Bronchial epithelial cell (primary cell): Measurements from ENCODE around the gene ADTRP. TPM values are rescaled to one million over a fixed set of nuclear protein-coding genes. Genes with fewer than 3 reads are reported as not detected.

Source experiments
- DNase-seq: peaks from one replicate; pipeline ENCODE4 v3.0.0-alpha.2; 2010; ENCODE audit warnings: low read depth
- FAIRE-seq: peaks from 2 replicates; lab custom pipeline; 2011; peaks lifted over from hg19 to GRCh38; lab: Jason Lieb, UNC
- H3K27me3 ChIP-seq: 2 replicates; pipeline ENCODE4 v1.5.1; 2011; ENCODE audit warnings: low read length; ENCODE audit not compliant: control insufficient read depth, insufficient read depth
- H3K36me3 ChIP-seq: 2 replicates; pipeline ENCODE4 v1.5.1; 2011; ENCODE audit warnings: low read length; ENCODE audit not compliant: control insufficient read depth, insufficient read depth
- H3K4me3 ChIP-seq: 2 replicates; pipeline ENCODE4 v1.5.1; 2011; ENCODE audit warnings: mild to moderate bottlenecking, low read depth, low read length, control low read depth
- CTCF ChIP-seq: IDR thresholded peaks from 2 replicates; pipeline ENCODE4 v1.5.1; 2011; ENCODE audit warnings: mild to moderate bottlenecking, moderate library complexity, low read length, control low read depth, inconsistent platforms; ENCODE audit not compliant: insufficient read depth, severe bottlenecking
- total RNA-seq: library from RNA; depleted of rRNA; stranded (reverse); fragments of >200 nt; gene quantifications from 2 replicates; pipeline ENCODE4 v1.2.1, GENCODE V29; 2014

Gene ADTRP
- total RNA-seq, 1 donor from 2014 or later: 17.6 TPM

GRCh38 chr6:11705069-11705468 lies 73.5 kb downstream of the ADTRP start:
- Histone ChIP-seq H3K36me3 (no peaks in the 10 kb centered on the region), H3K27me3 (no peaks in the 10 kb centered on the region), H3K4me3 (no peak overlapping the region)
- no peak for DNase-seq
- no peak for TF ChIP-seq CTCF
- no peak for FAIRE-seq

GRCh38 chr6:11703725-11704124 lies 74.9 kb downstream of the ADTRP start:
- no peak for TF ChIP-seq CTCF
- DNase-seq: no peak
- no peaks in the 10 kb centered on the region for H3K36me3 ChIP-seq
- FAIRE-seq: peak; percentile 13
- H3K27me3 ChIP-seq: no peaks in the 10 kb centered on the region
- no peak overlapping the region for H3K4me3 ChIP-seq

GRCh38 chr6:11702500-11703130 lies 76.0 kb downstream of the ADTRP start:
- DNase-seq: peak; percentile 85
- TF ChIP-seq CTCF: no peak
- Histone ChIP-seq H3K27me3 (no peaks in the 10 kb centered on the region), H3K4me3 (no peak overlapping the region), H3K36me3 (no peaks in the 10 kb centered on the region)
- FAIRE-seq: no peak

- Histone ChIP-seq H3K36me3 (no peaks in the 10 kb centered on the region), H3K27me3 (no peaks in the 10 kb centered on the region), H3K4me3 (no peak overlapping the region)
- TF ChIP-seq CTCF: no peak
- DNase-seq (no peak), FAIRE-seq (no peak)
Measured at GRCh38 chr6:11702089-11702488, 76.5 kb downstream of the ADTRP start.

DNA sequence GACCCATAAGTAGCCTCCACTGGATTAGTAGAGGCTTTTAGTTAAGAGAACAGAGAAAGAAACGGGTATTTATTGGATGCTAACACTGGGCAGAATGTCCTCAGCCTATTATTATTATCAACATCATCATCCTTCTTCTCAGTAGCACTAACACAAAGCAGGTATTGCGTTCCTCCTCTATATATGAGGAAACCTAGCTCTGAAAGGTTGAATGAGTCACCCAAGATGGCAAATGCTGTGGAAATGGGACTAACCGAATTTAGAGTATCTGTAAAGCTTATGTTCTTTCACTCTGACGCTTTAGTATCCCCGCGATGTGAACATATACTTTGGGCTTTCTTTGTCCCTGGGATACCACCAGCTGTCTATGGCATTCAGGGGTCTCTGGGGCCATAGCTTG lies 77.0 kb downstream of the ADTRP start:
- FAIRE-seq: no peak
- TF ChIP-seq CTCF: no peak
- DNase-seq: no peak
- H3K36me3 ChIP-seq: no peaks in the 10 kb centered on the region
- H3K4me3 ChIP-seq: no peak overlapping the region
- no peaks in the 10 kb centered on the region for H3K27me3 ChIP-seq
